HCT116 (cell line): ENCODE results near the gene MYH11.

Experiments used
- EZH2phosphoT487 ChIP-seq: fragments of 200-600 bp; IDR thresholded peaks from 2 replicates; pipeline ENCODE4 v1.6.1; 2018; ENCODE audit warnings: antibody characterized with exemption, borderline replicate concordance
- TF ChIP-seq, protein P1 (sequence below), 3 experiments: fragments of 200-600 bp in 1 of 3; sonication (generic) in 1 of 3; IDR thresholded peaks in 2 of 3; conservative IDR thresholded peaks in 1 of 3; 2 replicates each; pipeline ENCODE4 v1.5.1; 2012 to 2017; ENCODE audit warnings: low read depth in 2 of 3, low read length in 2 of 3, antibody characterized with exemption in 1 of 3, borderline replicate concordance in 1 of 3, control low read depth in 1 of 3, mild to moderate bottlenecking in 1 of 3, mixed read lengths in 1 of 3, mixed run types in 1 of 3, moderate library complexity in 1 of 3; ENCODE audit not compliant: insufficient read depth in 1 of 3

DNA sequence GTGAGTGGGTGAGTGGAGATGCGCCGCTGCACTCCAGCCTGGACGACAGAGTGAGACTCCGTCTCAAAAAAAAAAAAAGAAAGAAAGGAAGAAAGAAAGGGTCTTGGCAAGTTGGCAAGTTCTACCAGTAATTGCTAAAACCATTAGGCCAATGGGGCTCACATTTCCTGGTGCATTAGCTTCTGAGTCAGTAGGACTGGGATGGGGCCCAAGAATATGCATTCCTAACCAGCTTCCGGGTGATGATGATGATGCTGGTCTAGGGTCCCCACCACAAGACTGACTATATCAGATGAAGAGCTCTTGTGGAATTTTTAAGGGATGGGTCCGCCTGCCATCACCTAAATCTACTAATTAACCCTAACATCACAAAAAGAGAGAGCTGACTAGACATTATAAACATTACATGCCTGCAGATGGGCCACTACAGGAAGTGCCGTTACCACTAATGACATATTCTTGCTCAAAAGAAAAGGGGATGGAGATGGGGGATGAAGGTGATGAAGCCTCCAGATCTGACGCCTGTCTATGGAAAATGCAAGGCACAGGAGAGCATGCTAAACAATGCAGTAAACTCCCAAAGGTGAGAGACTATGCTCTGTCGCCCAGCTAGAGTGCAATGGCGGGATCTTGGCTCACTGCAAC, 13.1 kb downstream of the MYH11 start:
- TF ChIP-seq, protein P1, sequence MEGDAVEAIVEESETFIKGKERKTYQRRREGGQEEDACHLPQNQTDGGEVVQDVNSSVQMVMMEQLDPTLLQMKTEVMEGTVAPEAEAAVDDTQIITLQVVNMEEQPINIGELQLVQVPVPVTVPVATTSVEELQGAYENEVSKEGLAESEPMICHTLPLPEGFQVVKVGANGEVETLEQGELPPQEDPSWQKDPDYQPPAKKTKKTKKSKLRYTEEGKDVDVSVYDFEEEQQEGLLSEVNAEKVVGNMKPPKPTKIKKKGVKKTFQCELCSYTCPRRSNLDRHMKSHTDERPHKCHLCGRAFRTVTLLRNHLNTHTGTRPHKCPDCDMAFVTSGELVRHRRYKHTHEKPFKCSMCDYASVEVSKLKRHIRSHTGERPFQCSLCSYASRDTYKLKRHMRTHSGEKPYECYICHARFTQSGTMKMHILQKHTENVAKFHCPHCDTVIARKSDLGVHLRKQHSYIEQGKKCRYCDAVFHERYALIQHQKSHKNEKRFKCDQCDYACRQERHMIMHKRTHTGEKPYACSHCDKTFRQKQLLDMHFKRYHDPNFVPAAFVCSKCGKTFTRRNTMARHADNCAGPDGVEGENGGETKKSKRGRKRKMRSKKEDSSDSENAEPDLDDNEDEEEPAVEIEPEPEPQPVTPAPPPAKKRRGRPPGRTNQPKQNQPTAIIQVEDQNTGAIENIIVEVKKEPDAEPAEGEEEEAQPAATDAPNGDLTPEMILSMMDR (IDR thresholded peaks at IDR 0.05 in 2 of 3, conservative IDR thresholded peaks at IDR 0.05 in 1 of 3; ENCODE audit: borderline replicate concordance in 1 of 3, insufficient read depth in 1 of 3, low read depth in 2 of 3, low read length in 2 of 3) = no peak
- TF ChIP-seq EZH2phosphoT487 = no peak
